HG02763 (cell line): Measurements from ENCODE around the gene POLN.

ENCODE experiments used
- ATAC-seq: cut with Tn5 transposase; IDR thresholded peaks from one replicate; pipeline ENCODE4 v1.9.1; 2021; ENCODE audit warnings: mild to moderate bottlenecking, moderate library complexity; ENCODE audit not compliant: unreplicated experiment

The POLN gene

DNA sequence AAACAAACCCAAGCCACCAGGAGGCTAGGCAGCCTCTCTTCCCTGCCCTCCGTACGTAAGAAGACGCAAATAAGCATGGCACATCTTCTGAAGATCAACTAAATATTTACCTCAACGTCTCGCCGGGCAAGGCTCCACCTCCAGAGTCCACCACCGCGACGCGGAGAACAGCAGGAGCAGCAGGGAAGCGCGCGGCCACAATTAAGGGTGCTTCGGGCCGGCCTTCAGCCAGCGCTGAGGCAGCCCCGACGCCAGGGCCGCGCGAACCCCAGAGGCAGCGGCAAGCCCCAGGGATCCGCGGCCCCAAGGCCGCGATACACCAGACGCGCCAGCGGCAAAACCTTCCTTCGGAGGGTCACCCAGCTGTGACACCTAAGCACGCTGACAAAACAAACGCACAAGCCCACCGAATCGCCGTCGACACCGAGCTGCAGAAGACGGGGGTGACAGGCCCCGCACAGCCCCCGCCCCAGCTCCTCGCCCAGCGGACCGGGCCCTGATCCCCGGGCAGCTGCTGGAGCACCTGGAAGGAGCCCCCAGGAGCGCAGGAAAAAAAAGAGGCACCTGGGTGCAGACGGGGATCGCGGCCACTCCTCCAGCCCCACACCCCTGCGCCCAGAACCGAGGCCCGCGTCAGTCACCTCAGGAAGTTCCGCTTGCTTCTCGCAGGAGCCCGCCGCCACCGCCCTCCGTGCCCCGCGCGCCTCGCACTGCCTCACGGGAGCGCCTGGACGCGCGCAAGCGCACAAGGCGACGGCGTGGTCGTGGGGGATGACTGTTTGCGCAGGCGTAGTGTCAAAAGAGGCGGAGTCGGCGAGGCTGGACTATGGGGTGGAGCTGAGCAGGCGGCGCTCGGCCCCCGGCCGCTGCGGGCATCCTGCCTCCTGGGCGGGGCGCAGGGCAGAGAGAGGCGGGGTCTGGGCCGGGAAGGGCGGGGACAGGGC is at the start of gene POLN, which contains the start of gene HAUS3:
POLN (minus strand) TSS at position 712 of the 944 bp plus-strand sequence. CDS start 12,890 bp downstream, outside the sequence.
HAUS3 (minus strand) TSS at position 712 of the 944 bp plus-strand sequence. CDS start 1,175 bp downstream, outside the sequence.
- peak; percentile 88 for ATAC-seq

DNA sequence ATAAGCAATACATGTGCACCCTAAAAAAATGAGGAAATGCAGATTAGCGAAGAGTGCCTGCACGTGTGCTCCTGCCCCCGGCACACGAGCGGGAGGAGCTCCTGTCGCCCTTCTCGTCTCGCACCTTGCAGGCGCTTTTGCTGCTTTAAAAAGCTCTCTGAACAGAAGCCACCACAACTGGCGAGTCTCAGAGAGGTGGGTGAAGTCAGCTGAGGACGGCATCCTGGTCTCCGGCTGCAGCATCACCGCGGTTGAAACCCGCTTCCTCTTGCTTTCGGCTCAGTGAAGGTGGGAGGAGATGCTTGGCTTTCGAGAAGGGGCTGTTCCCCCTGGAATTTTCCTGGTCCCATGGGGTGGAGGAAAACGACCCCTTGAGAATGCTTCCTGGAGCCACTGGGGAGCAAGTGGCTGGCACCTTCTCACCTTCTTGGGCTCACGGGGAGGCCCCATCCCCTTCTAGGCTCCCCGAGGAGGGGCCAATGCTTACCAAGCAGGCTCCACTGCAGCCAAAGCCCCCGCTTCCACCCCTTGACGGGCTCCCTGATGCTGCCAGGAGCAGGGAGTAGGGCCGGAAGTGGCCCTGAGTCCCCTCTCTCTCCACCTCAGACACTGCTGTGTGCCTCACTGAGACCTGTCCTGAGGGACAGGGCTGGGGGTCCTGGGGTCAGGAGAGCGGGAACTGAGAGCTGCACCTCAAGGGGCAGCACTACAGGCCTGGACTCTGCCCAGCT is 49.2 kb upstream of the POLN start:
- ATAC-seq, result no peak

DNA sequence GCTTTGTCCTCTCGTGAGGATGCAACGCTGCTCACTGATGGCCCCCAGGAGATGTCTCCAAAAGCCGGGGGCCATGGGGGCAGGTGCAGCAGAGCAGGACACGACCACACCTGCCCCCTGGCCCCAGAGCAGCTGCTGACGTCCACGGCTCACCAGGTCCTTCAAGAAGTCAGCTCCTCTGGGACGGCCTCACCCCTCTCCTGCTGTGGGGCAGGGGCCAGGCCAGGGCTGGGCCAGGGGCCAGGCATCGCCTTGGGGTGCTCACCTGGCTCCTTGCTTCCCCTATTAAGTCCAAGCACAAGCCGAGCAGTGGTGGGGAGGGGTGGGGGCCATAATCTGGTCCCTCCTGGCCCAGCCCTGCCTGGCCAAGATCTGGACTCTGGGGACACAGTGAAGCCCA is 48.6 kb upstream of the POLN start:
- no peak for ATAC-seq

DNA sequence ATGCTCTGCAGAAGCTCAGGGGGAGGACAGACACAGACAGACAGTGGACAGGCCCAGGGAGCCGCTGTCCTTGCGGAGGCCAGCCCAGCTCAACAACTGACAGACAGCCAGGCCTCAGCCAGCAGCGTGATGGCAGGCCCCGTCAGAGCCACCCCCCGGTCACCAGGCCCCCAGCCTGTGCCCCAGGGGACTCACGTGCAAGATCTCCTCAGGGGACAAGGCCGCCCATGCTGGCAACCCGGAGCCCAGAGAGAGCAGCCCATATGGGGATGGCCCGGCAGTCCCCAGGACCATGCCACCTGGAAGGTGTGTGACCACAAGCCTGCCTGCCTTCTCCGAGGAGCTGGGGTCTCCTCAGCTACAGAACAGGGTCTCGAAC is 48.0 kb upstream of the POLN start:
- no peak for ATAC-seq

DNA sequence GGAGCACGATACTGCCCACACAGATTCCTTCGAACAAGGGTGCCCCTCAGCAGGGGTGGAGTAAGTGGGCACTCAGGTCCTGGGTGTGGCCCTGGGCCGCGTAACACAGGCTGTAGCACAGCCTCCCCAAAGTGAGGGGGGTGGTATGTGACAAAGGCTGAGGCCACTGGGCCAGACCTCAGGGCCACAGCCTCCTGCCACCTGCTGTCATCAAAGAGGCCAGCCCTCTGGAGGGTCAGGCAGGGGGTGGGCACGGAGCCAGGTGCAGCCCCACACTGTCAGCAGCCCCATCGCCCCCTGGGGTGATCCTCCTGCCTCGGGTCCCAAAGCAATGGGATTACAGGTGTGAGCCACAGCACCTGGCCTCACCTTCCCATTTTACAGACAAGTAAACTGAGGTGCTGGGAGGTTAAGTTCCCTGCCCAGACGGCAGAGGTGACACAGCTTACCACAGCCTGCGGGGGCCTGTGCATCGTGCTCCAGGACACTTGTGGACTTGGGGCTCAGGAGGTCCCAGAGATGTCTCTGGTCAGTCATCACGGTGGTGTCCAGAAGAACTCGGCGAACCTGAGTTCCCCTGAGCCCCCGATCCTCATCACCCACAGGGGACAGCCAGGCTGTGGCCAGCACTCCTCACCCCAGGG is 47.5 kb upstream of the POLN start:
- ATAC-seq, result no peak

DNA sequence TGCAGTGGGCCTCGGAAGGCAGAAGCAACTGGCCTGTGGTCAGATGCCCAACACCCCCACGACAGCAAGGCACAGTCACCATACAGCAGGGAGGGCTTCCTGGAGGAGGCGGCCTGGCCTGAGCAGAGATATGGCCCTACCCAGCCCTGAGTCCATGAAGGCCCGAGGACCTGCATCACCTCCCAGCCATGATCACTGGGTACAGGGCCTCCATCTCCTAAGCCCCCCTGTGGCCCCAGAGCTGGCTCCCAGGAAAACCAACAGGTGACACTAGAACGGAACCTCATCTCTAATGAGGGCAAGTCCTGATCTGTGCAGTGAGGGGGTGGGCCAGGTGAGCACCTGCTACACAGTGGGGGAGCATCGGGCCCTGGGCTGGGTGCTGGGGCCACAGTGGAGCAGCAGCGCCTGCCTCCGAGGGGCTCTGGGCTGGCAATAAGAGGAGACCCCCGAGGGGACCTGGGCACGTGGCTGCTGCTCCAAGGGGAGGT is 46.2 kb upstream of the POLN start:
- ATAC-seq, result no peak

GRCh38 chr4:2287594-2287915 is 45.6 kb upstream of the POLN start:
- ATAC-seq, result no peak

GRCh38 chr4:2286904-2287593 is 45.1 kb upstream of the POLN start:
- ATAC-seq, result no peak

GRCh38 chr4:2285613-2286381 is 43.9 kb upstream of the POLN start:
- no peak for ATAC-seq

GRCh38 chr4:2284934-2285612 is 43.2 kb upstream of the POLN start:
- no peak for ATAC-seq

DNA sequence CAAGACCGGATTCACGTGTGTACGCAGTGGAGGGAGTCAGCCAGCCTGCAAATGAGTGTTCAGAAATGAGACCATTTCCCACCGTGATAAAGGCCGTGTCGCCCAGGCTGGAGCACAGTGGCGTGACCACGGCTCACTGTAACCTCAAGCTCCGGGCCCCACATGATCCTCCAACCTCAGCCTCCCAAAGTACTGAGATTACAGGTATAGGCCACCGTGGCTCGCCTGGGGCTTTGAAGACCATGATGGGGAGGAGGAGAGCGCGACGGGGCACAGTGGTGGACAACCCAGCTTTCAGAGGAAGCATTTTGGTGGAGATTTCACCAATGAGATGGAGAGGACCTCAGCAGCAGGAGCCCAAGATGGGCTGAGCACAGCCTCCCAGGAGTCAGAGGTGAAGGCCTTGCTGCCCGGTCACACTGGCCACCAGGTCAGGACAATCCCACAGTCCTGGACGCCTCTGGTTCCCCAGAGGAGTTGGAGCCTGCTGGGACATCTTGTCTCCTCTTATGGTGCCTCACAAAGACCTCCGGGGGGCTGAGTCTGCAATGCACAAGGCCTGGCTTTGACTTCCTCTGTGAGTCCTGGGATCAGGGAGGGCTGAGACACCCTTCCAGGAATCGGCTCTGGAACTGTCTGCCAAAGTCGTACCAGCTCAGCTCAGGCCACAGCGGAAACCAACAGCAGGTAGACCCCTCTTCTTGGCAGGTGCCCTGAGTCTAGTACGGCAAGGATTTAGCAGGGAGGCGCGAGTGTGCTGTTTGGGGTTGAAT is 42.4 kb upstream of the POLN start:
- ATAC-seq, result no peak

- ATAC-seq, result no peak
Observed at GRCh38 chr4:2283199-2283711, 41.3 kb upstream of the POLN start.

DNA sequence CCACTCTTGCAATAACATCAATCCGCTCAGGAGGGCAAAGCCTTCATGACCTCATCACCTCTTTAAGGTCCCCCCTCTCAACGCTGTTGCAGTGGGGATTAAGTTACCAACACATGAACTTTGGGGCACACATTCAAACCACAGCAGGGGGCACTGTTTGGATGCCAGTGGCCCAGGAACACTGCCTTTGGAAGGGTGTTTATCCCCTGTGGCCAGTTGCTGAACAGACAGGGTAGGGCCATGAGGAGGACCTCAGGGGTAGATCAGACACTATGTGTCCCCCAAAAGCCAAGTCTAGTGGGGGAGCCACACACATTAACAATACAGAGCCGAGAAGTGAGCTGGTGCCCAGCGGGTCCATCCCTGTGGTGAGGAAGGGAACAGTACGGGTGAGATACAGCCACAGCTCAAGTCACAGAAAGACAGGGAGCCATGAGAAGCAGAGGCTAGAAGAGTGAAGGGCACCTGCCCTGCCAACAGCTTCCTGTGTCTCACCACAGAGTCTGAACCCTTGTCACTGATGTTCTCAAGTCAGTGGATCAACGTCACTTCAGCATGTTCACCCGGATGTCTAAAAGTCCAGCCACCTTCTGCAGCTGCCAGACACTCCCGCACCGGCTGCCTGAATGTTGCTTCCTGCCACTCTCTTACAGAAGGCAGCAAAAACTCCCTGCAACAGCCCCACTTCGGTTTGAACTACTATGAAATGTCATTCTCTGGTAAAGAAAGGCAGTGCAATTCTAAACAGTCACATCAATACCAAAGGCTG is 39.8 kb upstream of the POLN start:
- ATAC-seq, result peak; percentile 73

DNA sequence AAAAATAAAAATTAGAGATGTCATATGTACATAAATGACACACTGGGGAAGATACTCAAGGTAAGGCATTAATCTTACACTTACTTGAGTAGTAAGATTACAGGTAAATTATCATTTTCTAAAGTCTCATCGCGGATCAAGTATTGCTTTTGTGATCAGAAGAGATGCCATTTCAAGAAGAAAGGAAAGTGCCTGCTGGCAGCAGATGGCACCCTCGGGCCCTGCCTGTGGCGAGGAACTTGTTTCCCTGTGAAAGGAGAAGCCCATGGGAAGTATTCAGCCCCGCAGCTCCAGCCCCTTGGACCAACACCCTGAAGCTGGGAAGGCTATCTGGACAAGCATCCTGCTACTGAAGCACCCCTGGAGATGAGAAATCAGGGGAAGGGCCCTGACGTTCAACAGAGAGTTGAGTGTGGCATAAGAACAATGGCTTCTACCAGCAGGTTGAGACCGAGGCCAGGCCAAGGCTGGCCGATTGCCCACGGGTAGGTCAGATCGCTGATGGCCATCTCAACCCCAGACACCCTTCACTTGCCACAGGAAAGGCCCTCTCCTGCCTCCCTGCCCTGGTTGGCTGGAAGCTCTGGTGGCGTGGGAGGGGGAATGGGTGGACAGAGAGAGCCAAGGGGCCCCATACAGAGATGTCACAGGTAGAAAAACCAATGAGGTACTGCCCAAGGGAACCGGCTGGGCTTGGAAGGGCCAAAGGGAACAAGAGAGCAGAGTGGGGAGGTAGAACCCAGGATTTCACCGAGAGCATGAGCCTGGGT is 38.8 kb upstream of the POLN start:
- ATAC-seq, result no peak

GRCh38 chr4:2277956-2278355 is 36.0 kb upstream of the POLN start:
- ATAC-seq, result no peak

GRCh38 chr4:2276581-2277325 is 34.8 kb upstream of the POLN start:
- no peak for ATAC-seq
